Kidney (tissue), 14 donors: Measurements from ENCODE around the gene MAP6. TPM values are rescaled to one million over a fixed set of nuclear protein-coding genes. Genes with fewer than 3 reads are reported as not detected.

Source experiments
- DNase-seq, 5 donors: peaks; one replicate each; pipeline ENCODE4 v3.0.0-alpha.2; 2013 to 2020
- FAIRE-seq: peaks from 2 replicates; lab custom pipeline; 2012; peaks lifted over from hg19 to GRCh38; lab: Jason Lieb, UNC
- H3K27ac ChIP-seq, 2 donors: one replicate each; pipeline ENCODE4 v1.7.0; 2013; ENCODE audit warnings: low read depth in 2 of 2, low read length in 2 of 2, inconsistent platforms in 1 of 2
- H3K27me3 ChIP-seq: one replicate; pipeline ENCODE4 v1.7.1; 2013; ENCODE audit warnings: low read length, inconsistent platforms; ENCODE audit not compliant: control insufficient read depth, insufficient read depth
- H3K36me3 ChIP-seq, 3 donors: one replicate each; pipeline versions ENCODE4 v1.7.0 to v1.7.1; 2013; ENCODE audit warnings: low read length in 3 of 3, control low read depth in 1 of 3, inconsistent platforms in 1 of 3; ENCODE audit not compliant: insufficient read depth in 3 of 3, control insufficient read depth in 2 of 3
- H3K4me1 ChIP-seq, 3 donors: one replicate each; pipeline versions ENCODE4 v1.7.0 to v1.7.1; 2013; ENCODE audit warnings: low read length in 3 of 3, inconsistent platforms in 1 of 3, low read depth in 1 of 3; ENCODE audit not compliant: control insufficient read depth in 2 of 3, insufficient read depth in 2 of 3
- H3K4me3 ChIP-seq, 3 donors: one replicate each; pipeline versions ENCODE4 v1.7.0 to v1.8.1; 2013; ENCODE audit warnings: low read length in 3 of 3, control low read depth in 1 of 3, inconsistent platforms in 1 of 3
- H3K9ac ChIP-seq, 3 donors: one replicate each; pipeline versions ENCODE4 v1.7.0 to v1.7.1; 2013; ENCODE audit warnings: low read length in 3 of 3, control low read depth in 1 of 3, inconsistent platforms in 1 of 3
- H3K9me3 ChIP-seq, 3 donors: one replicate each; pipeline versions ENCODE4 v1.7.0 to v1.7.1; 2013; ENCODE audit warnings: low read length in 3 of 3, control low read depth in 1 of 3, inconsistent platforms in 1 of 3; ENCODE audit not compliant: control insufficient read depth in 2 of 3, insufficient read depth in 1 of 3
- CTCF ChIP-seq: IDR thresholded peaks from 3 replicates; pipeline ENCODE4 v1.5.1; 2012; ENCODE audit warnings: mild to moderate bottlenecking, moderate library complexity, borderline replicate concordance; ENCODE audit not compliant: insufficient read depth; ENCODE audit errors: extremely low read depth
- intact Hi-C: fragments of 100-400 bp; cut with DNase I; formaldehyde crosslinking; loops from one replicate; pipeline ENCODE4 v1.11.1; 2022
- polyA plus RNA-seq: library from polyadenylated mRNA; stranded (reverse); fragments of 350-450 nt; fragmentation: Illumina TruSeq; extraction: RNeasy Lipid Tissue Mini Kit (QIAGEN cat#74804); gene quantifications from one replicate; pipeline ENCODE4 v1.2.3, GENCODE V29; 2014; ENCODE audit warnings: low read depth, low replicate concordance; ENCODE audit not compliant: insufficient read depth
- total RNA-seq: library from RNA; stranded (reverse); fragmentation: NEBNext Ultra II Directional; extraction: Animal tissue kit (Norgen Biotek cat#: 25700); gene quantifications from one replicate; pipeline ENCODE4 v1.2.1, GENCODE V29; 2021
- donor health status: control.
- donor health status: control.
- donor health status: control.
- donor health status: control.
- donor health status: control.
- donor health status: DM: yes; HTN: yes; CAD: no.
- donor health status: Normal renal cell carcinoma (clear cell type).

Gene MAP6
- total and polyA plus RNA-seq, 2 donors from 2014 or later = 7.7 to 21.3 TPM

- no peaks in the 10 kb centered on the region for H3K27me3 ChIP-seq
- H3K4me3 ChIP-seq = no peak overlapping the region
- H3K9ac ChIP-seq = no peak overlapping the region
- H3K36me3 ChIP-seq = no peaks in the 10 kb centered on the region
- no peaks in the 10 kb centered on the region for H3K4me1 ChIP-seq
- TF ChIP-seq CTCF = no peak
- no peak overlapping the region for H3K27ac ChIP-seq
- FAIRE-seq (no peak), DNase-seq (no peak)
- intact Hi-C loops = no loop called here
- H3K9me3 ChIP-seq = no peaks in the 10 kb centered on the region
Measured at GRCh38 chr11:75659836-75660235, 9.0 kb downstream of the MAP6 start.

DNA sequence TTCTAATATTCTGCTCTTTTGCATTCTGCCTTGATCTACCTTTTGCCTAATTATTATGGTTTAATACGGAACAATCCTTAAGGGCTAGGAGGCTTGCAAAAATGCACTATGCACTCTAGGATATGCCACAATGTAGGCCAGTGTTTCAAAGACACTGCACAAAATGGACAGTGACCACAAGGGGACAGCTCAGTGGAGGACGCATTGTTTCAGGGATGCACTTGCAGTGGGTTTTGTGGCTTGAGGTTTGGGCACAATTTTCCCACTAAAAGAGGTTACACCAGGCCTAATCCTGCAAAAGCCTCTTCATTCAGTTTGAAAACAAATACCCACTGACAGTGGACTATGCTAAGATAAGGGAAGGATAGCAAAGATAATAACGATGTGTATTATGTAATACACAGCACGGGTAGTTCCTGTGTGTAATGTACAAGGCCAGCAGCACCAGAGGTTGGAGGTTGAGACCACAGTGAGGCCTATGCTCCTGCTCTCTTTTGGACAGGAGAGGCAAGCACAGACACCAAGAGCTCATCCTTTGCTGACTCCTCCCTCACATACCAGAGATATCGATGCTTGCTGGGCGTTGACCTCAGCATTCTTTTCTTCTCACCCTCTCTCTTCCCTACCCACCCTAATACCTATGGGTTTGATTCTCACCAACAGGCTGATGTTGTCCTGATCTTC, 12.7 kb downstream of the MAP6 start:
- Histone ChIP-seq H3K4me1 (no peaks in the 10 kb centered on the region), H3K27ac (no peak overlapping the region), H3K36me3 (no peaks in the 10 kb centered on the region), H3K9ac (no peak overlapping the region), H3K9me3 (no peaks in the 10 kb centered on the region), H3K4me3 (no peak overlapping the region), H3K27me3 (no peaks in the 10 kb centered on the region)
- FAIRE-seq = no peak
- intact Hi-C loops = no loop called here
- no peak for TF ChIP-seq CTCF
- no peak for DNase-seq

- Histone ChIP-seq H3K36me3 (no peaks in the 10 kb centered on the region), H3K9me3 (no peaks in the 10 kb centered on the region), H3K27me3 (no peaks in the 10 kb centered on the region), H3K4me1 (no peaks in the 10 kb centered on the region), H3K4me3 (no peak overlapping the region), H3K9ac (no peak overlapping the region), H3K27ac (no peak overlapping the region)
- TF ChIP-seq CTCF = no peak
- DNase-seq (no peak), FAIRE-seq (no peak)
- intact Hi-C loops = no loop called here
Measured at GRCh38 chr11:75655605-75656004, 13.2 kb downstream of the MAP6 start.

DNA sequence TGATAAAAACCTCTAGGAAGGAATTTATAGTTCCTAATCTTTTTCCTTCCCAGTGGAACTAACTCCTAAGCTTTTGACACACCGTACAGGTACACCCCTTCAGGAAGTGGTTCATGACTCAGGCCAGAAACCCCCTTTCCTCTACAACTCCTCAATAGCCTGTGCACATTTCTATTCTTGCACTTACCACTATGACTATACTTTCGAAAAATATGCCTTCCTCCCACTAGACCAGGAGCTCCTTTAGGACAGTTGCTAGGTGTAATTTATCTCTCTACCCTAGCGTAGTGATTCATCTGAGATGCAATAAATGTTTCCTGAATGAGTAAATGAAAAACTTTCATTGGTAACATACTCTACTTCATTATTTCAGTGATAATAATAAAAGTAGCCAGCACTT, 14.5 kb downstream of the MAP6 start:
- intact Hi-C loops = no loop called here
- no peak for TF ChIP-seq CTCF
- DNase-seq (no peak), FAIRE-seq (no peak)
- Histone ChIP-seq H3K4me1 (no peaks in the 10 kb centered on the region), H3K9ac (no peak overlapping the region), H3K27ac (no peak overlapping the region), H3K36me3 (no peaks in the 10 kb centered on the region), H3K4me3 (no peak overlapping the region), H3K27me3 (no peaks in the 10 kb centered on the region), H3K9me3 (no peaks in the 10 kb centered on the region)
